Activated CD4-positive, alpha-beta T cell treated with anti-CD3 and anti-CD28 coated beads, Interleukin-2, amount 50 U/mL, for 24 hours (primary cell): ENCODE results near the gene DKKL1.

Experiments
- DNase-seq, 2 donors: peaks; one replicate each; pipeline ENCODE4 v3.0.0-alpha.2; 2020; ENCODE audit warnings: low read depth in 1 of 2, low spot score in 1 of 2

DKKL1 gene

GRCh38 chr19:49395581-49396407, 32.1 kb downstream of the DKKL1 start:
- no peak for DNase-seq

GRCh38 chr19:49396738-49397505, 33.2 kb downstream of the DKKL1 start:
- DNase-seq = no peak

- no peak for DNase-seq
Measured at GRCh38 chr19:49398001-49398615, 34.4 kb downstream of the DKKL1 start.

GRCh38 chr19:49398931-49399330, 35.3 kb downstream of the DKKL1 start:
- no peak for DNase-seq

- DNase-seq = no peak
Measured at GRCh38 chr19:49400029-49400428, 36.4 kb downstream of the DKKL1 start.

- no peak for DNase-seq
Measured at GRCh38 chr19:49403404-49404187, 39.9 kb downstream of the DKKL1 start.

GRCh38 chr19:49407079-49407478, 43.4 kb downstream of the DKKL1 start:
- DNase-seq = no peak

- no peak for DNase-seq
Measured at GRCh38 chr19:49407482-49408015, 43.9 kb downstream of the DKKL1 start.

GRCh38 chr19:49408816-49409440, 45.3 kb downstream of the DKKL1 start:
- DNase-seq = no peak

GRCh38 chr19:49409441-49410029, 45.9 kb downstream of the DKKL1 start:
- DNase-seq = no peak

GRCh38 chr19:49411681-49412326, 48.1 kb downstream of the DKKL1 start:
- no peak for DNase-seq

GRCh38 chr19:49413348-49413747, 49.7 kb downstream of the DKKL1 start:
- DNase-seq = no peak

- DNase-seq = no peak
Measured at GRCh38 chr19:49414256-49414655, 50.6 kb downstream of the DKKL1 start.

GRCh38 chr19:49415102-49415809, 51.6 kb downstream of the DKKL1 start:
- DNase-seq = no peak

- DNase-seq = no peak
Measured at GRCh38 chr19:49415810-49416200, 52.1 kb downstream of the DKKL1 start.

GRCh38 chr19:49417088-49417487, 53.4 kb downstream of the DKKL1 start:
- no peak for DNase-seq

GRCh38 chr19:49418511-49418910, 54.8 kb downstream of the DKKL1 start:
- DNase-seq = no peak

GRCh38 chr19:49419173-49419572, 55.5 kb downstream of the DKKL1 start:
- DNase-seq = no peak

GRCh38 chr19:49420227-49420626, 56.5 kb downstream of the DKKL1 start:
- no peak for DNase-seq
